Astrocyte of the spinal cord (primary cell): ENCODE data around the gene ARID5A.

Experiments used
- DNase-seq: peaks from one replicate; pipeline ENCODE4 v3.0.0; 2011; ENCODE audit warnings: low read depth, low spot score
- H3K4me3 ChIP-seq: 2 replicates; pipeline ENCODE4 v1.5.1; 2011; ENCODE audit warnings: low read depth, mild to moderate bottlenecking, low read length, moderate library complexity
- CTCF ChIP-seq: IDR thresholded peaks from 2 replicates; pipeline ENCODE4 v1.5.1; 2012; ENCODE audit warnings: low read depth, mild to moderate bottlenecking, low read length, inconsistent platforms
- in situ Hi-C: cut with HindIII; loops from 2 replicates; pipeline ENCODE4 v1.10.0; 2017; ENCODE audit warnings: low sequenced_read_pairs

Gene ARID5A

GRCh38 chr2:96540136-96540535 is 3.6 kb downstream of the ARID5A start:
- in situ Hi-C loops: no loop called here
- no peak overlapping the region for H3K4me3 ChIP-seq
- peak; percentile 9 for DNase-seq
- no peak for TF ChIP-seq CTCF

DNA sequence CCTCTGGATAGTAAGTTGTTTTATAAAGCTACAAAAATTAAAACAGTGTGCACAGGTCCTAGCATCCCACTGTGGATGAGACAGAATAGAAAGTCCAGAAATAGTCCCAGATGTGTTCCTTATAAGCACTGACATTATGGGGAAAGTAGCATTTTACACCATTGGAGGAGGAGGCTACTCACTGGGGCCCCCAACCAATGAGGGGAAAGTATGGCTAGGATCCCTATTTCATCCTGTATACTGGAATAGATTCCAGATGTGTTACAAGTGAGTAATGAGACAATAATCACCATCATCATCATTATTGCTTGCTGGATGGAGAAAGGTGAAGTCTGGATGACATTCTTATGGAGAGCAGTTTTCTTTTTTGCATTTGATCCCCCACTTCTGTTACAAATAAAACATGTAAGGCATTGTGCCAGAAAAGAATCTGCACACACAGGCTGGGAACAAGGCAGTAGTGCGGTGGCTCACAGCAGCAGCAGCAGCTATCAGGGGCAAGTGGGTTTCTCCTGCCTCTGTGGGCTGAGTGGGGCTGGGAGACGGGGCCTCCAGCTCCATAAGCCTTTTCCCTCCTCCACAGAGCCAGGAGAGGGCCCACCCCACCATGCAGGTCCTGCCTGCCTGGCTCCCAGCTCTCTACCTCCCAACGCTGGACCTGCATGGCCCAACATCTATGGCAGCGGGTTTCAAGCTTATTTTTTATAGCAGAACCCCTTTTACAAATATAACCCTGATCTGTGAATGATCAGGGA is 5.0 kb downstream of the ARID5A start:
- no peak overlapping the region for H3K4me3 ChIP-seq
- in situ Hi-C loops: no loop called here
- no peak for TF ChIP-seq CTCF
- peak; percentile 16 for DNase-seq

GRCh38 chr2:96542357-96542977 is 5.9 kb downstream of the ARID5A start:
- in situ Hi-C loops: no loop called here
- no peak for DNase-seq
- TF ChIP-seq CTCF: no peak
- no peak overlapping the region for H3K4me3 ChIP-seq

- in situ Hi-C loops: no loop called here
- no peak for DNase-seq
- no peak overlapping the region for H3K4me3 ChIP-seq
- no peak for TF ChIP-seq CTCF
Measured at GRCh38 chr2:96546321-96546720, 9.8 kb downstream of the ARID5A start.

DNA sequence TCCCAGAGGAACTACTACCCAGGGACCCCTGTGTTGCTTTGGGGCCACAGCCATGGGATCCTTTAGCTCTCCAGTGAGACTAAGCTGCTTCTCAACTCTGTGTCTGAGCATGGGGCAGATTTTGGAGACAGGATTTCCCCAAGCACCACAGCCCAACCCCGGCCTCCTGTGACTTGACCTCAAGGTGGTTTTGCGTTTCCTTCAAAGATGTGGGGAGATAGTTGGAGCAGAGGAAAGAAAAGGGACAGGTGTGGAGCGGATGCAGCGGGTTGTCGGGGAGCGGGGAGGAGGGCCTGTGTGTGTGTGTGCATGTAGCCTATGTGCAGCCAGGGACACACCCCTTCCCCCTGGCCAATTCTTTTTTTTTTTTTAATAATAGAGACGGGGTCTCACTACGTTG is 10.2 kb downstream of the ARID5A start:
- no peak for TF ChIP-seq CTCF
- no peak overlapping the region for H3K4me3 ChIP-seq
- in situ Hi-C loops: no loop called here
- no peak for DNase-seq

DNA sequence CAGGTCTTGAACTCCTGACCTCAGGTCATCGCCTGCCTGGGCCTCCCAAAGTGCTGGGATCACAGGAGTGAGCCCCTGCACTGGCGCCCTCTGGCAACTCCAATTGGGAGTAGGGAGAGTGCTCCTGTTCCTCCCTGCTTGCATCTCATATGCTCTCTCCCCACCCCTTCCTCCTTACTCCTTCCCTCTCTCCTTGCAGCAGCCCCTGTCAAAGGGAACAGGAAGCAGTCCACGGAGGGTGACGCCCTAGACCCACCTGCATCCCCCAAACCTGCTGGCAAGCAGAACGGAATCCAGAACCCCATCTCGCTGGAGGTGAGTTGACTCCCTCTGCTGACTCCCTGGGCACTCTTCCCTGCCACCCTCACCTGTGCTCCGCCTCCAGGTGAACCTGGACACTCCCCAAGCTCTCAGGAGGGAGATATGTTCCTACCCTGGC is 10.7 kb downstream of the ARID5A start:
- in situ Hi-C loops: no loop called here
- no peak for TF ChIP-seq CTCF
- no peak for DNase-seq
- H3K4me3 ChIP-seq: no peak overlapping the region
